OCI-LY1 (cell line): ENCODE data around the gene GNB5.

Experiments used
- H2AFZ ChIP-seq: fragments of 200-600 bp; sonication (generic), shearing (Covaris generic); 2 replicates; pipeline ENCODE4 v1.6.0; 2014; ENCODE audit warnings: antibody characterized with exemption, mild to moderate bottlenecking, low read length
- H3F3A ChIP-seq: fragments of 200-600 bp; sonication (generic), shearing (Covaris generic); 2 replicates; pipeline ENCODE4 v1.6.0; 2014; ENCODE audit warnings: mild to moderate bottlenecking, antibody characterized with exemption, low read length, moderate library complexity; ENCODE audit not compliant: insufficient read depth
- H3K27ac ChIP-seq: fragments of 200-600 bp; sonication (generic); 2 replicates; pipeline ENCODE4 v1.5.1; 2014; ENCODE audit warnings: low read length, mixed run types, mild to moderate bottlenecking, low read depth; ENCODE audit not compliant: poor library complexity, severe bottlenecking
- H3K27me3 ChIP-seq: fragments of 200-600 bp; sonication (generic); 2 replicates; pipeline ENCODE4 v1.6.0; 2014; ENCODE audit warnings: antibody characterized with exemption, mild to moderate bottlenecking, low read length, moderate library complexity; ENCODE audit not compliant: insufficient read depth
- H3K36me3 ChIP-seq: fragments of 200-600 bp; sonication (generic); 2 replicates; pipeline ENCODE4 v1.6.1; 2014; ENCODE audit warnings: mild to moderate bottlenecking, antibody characterized with exemption, low read length, moderate library complexity, mixed read lengths; ENCODE audit not compliant: insufficient read depth
- H3K4me1 ChIP-seq: fragments of 200-600 bp; sonication (generic); 2 replicates; pipeline ENCODE4 v1.5.1; 2014; ENCODE audit warnings: mild to moderate bottlenecking, low read length, moderate library complexity; ENCODE audit not compliant: insufficient read depth, severe bottlenecking
- H3K4me2 ChIP-seq: fragments of 200-600 bp; sonication (generic), shearing (Covaris generic); 2 replicates; pipeline ENCODE4 v1.6.1; 2014; ENCODE audit warnings: low read length
- H3K4me3 ChIP-seq: fragments of 200-600 bp; sonication (generic); 2 replicates; pipeline ENCODE4 v1.5.1; 2014; ENCODE audit warnings: low read length, low read depth, mild to moderate bottlenecking, mixed read lengths; ENCODE audit not compliant: poor library complexity, severe bottlenecking
- H3K79me2 ChIP-seq: fragments of 200-600 bp; shearing (Covaris generic); 2 replicates; pipeline ENCODE4 v1.6.1; 2016; ENCODE audit warnings: mixed run types, low read length, mixed read lengths; ENCODE audit not compliant: insufficient read depth
- H3K9ac ChIP-seq: fragments of 200-600 bp; sonication (generic), shearing (Covaris generic); 2 replicates; pipeline ENCODE4 v1.6.1; 2014; ENCODE audit warnings: mild to moderate bottlenecking, low read length, mixed read lengths
- H3K9me2 ChIP-seq: fragments of 200-600 bp; sonication (generic), shearing (Covaris generic); 2 replicates; pipeline ENCODE4 v1.6.1; 2014; ENCODE audit warnings: low read depth, mild to moderate bottlenecking, low read length, mixed read lengths
- H3K9me3 ChIP-seq: fragments of 200-600 bp; shearing (Covaris generic); 2 replicates; pipeline ENCODE4 v1.6.1; 2014; ENCODE audit warnings: low read length, mixed read lengths
- H4K20me1 ChIP-seq: fragments of 200-600 bp; sonication (generic), shearing (Covaris generic); 2 replicates; pipeline ENCODE4 v1.6.0; 2016; ENCODE audit warnings: mild to moderate bottlenecking, low read length; ENCODE audit not compliant: insufficient read depth
- CTCF ChIP-seq: fragments of 200-600 bp; sonication (generic), shearing (Covaris generic); IDR thresholded peaks from 2 replicates; pipeline ENCODE4 v1.5.1; 2017; ENCODE audit warnings: mild to moderate bottlenecking, antibody characterized with exemption, low read length, moderate library complexity, mixed read lengths
- EZH2 ChIP-seq: fragments of 200-600 bp; sonication (generic), shearing (Covaris generic); IDR thresholded peaks from 2 replicates; pipeline ENCODE4 v1.8.0; 2017; ENCODE audit warnings: borderline replicate concordance, mixed run types, mild to moderate bottlenecking, antibody characterized with exemption, low read length, moderate library complexity, mixed read lengths

GNB5 gene

GRCh38 chr15:52078197-52078875 is 112.9 kb downstream of the GNB5 start:
- Histone ChIP-seq H3K27ac (no peak overlapping the region), H3K4me3 (no peak overlapping the region), H3K9ac (no peak overlapping the region), H3K27me3 (no peaks in the 10 kb centered on the region), H4K20me1 (no peaks in the 10 kb centered on the region), H3K4me2 (no peak overlapping the region), H3K4me1 (no peaks in the 10 kb centered on the region), H3K36me3 (no peaks in the 10 kb centered on the region), H3K79me2 (no peaks in the 10 kb centered on the region), H3K9me3 (no peaks in the 10 kb centered on the region), H2AFZ (no peak overlapping the region), H3K9me2 (no peaks in the 10 kb centered on the region), H3F3A (no peaks in the 10 kb centered on the region)
- TF ChIP-seq EZH2: no peak
- TF ChIP-seq CTCF: no peak

- no peak overlapping the region for H2AFZ ChIP-seq
- H3K79me2 ChIP-seq: no peaks in the 10 kb centered on the region
- no peaks in the 10 kb centered on the region for H3K36me3 ChIP-seq
- TF ChIP-seq EZH2 (no peak), CTCF (no peak)
- H3K4me1 ChIP-seq: no peaks in the 10 kb centered on the region
- H3K9me3 ChIP-seq: no peaks in the 10 kb centered on the region
- H3K9me2 ChIP-seq: no peaks in the 10 kb centered on the region
- H3K27me3 ChIP-seq: no peaks in the 10 kb centered on the region
- no peak overlapping the region for H3K9ac ChIP-seq
- H3K27ac ChIP-seq: no peak overlapping the region
- H4K20me1 ChIP-seq: no peaks in the 10 kb centered on the region
- no peak overlapping the region for H3K4me2 ChIP-seq
- H3K4me3 ChIP-seq: no peak overlapping the region
- H3F3A ChIP-seq: no peaks in the 10 kb centered on the region
Observed at GRCh38 chr15:52076889-52077781, 114.1 kb downstream of the GNB5 start.

GRCh38 chr15:52071570-52071969 is 119.6 kb downstream of the GNB5 start:
- no peak overlapping the region for H3K9ac ChIP-seq
- H4K20me1 ChIP-seq: no peaks in the 10 kb centered on the region
- no peaks in the 10 kb centered on the region for H3K79me2 ChIP-seq
- no peak overlapping the region for H3K27ac ChIP-seq
- H3K9me3 ChIP-seq: no peaks in the 10 kb centered on the region
- no peaks in the 10 kb centered on the region; the same call in 1 of the 2 replicates for H3F3A ChIP-seq
- no peaks in the 10 kb centered on the region for H3K27me3 ChIP-seq
- no peaks in the 10 kb centered on the region for H3K9me2 ChIP-seq
- H3K36me3 ChIP-seq: no peaks in the 10 kb centered on the region
- H2AFZ ChIP-seq: no peak overlapping the region
- no peak overlapping the region for H3K4me3 ChIP-seq
- TF ChIP-seq EZH2 (no peak), CTCF (no peak)
- no peaks in the 10 kb centered on the region for H3K4me1 ChIP-seq
- no peak overlapping the region for H3K4me2 ChIP-seq
